CD14-positive monocyte (primary cell): ENCODE data around the gene DHRS7. TPM values are rescaled to one million over a fixed set of nuclear protein-coding genes. Genes with fewer than 3 reads are reported as not detected.

Experiments
- DNase-seq, 3 donors: peaks; one replicate each; pipeline ENCODE4 v3.0.0-alpha.2; 2011 to 2022
- H2AFZ ChIP-seq: 2 replicates; pipeline ENCODE4 v1.6.0; 2012; ENCODE audit warnings: mild to moderate bottlenecking, low read depth, low read length, inconsistent platforms; ENCODE audit not compliant: insufficient read depth, poor library complexity, severe bottlenecking
- H3K27ac ChIP-seq, 2 donors: 1 replicate in 1 of 2; 2 replicates in 1 of 2; pipeline ENCODE4 v1.5.1; 2012 to 2013; ENCODE audit warnings: low read length in 2 of 2, control low read depth in 1 of 2, inconsistent platforms in 1 of 2, low read depth in 1 of 2, mild to moderate bottlenecking in 1 of 2
- H3K27me3 ChIP-seq, 2 donors: one replicate each; pipeline versions ENCODE4 v1.6.0 to v1.6.1; 2011 to 2013; ENCODE audit warnings: low read length in 2 of 2; ENCODE audit not compliant: control insufficient read depth in 2 of 2, insufficient read depth in 2 of 2
- H3K36me3 ChIP-seq, 2 donors: replicated peaks in 1 of 2; 1 replicate in 1 of 2; 2 replicates in 1 of 2; pipeline versions ENCODE4 v1.5.1 to v1.6.1; 2012 to 2013; ENCODE audit warnings: low read length in 2 of 2, control low read depth in 1 of 2, inconsistent platforms in 1 of 2, mild to moderate bottlenecking in 1 of 2; ENCODE audit not compliant: insufficient read depth in 2 of 2, control insufficient read depth in 1 of 2
- H3K4me1 ChIP-seq, 2 donors: 1 replicate in 1 of 2; 2 replicates in 1 of 2; pipeline versions ENCODE4 v1.5.1 to v1.6.1; 2012 to 2013; ENCODE audit warnings: low read length in 2 of 2, control low read depth in 1 of 2, inconsistent platforms in 1 of 2, mild to moderate bottlenecking in 1 of 2, moderate library complexity in 1 of 2; ENCODE audit not compliant: insufficient read depth in 2 of 2, control insufficient read depth in 1 of 2
- H3K4me2 ChIP-seq: replicated peaks from 2 replicates; pipeline ENCODE3; 2012; ENCODE audit warnings: low read length, moderate library complexity, mild to moderate bottlenecking; ENCODE audit not compliant: poor library complexity, severe bottlenecking; ENCODE audit errors: extremely low read depth
- H3K4me3 ChIP-seq, 3 experiments: fragments of 200-600 bp in 1 of 3; sonication (generic) in 1 of 3; replicated peaks in 1 of 3; 1 replicate in 2 of 3; 2 replicates in 1 of 3; pipeline ENCODE4 v1.5.1; 2011 to 2013; ENCODE audit warnings: low read length in 3 of 3, mild to moderate bottlenecking in 3 of 3, control low read depth in 2 of 3, low read depth in 2 of 3, inconsistent platforms in 1 of 3, moderate library complexity in 1 of 3
- H3K79me2 ChIP-seq: 2 replicates; pipeline ENCODE4 v1.6.0; 2012; ENCODE audit warnings: mild to moderate bottlenecking, control low read depth, inconsistent platforms, low read length, moderate library complexity; ENCODE audit not compliant: insufficient read depth
- H3K9ac ChIP-seq: 2 replicates; pipeline ENCODE4 v1.6.0; 2017; ENCODE audit warnings: low read length, mild to moderate bottlenecking; ENCODE audit not compliant: insufficient read depth, poor library complexity, severe bottlenecking
- H3K9me3 ChIP-seq, 2 donors: replicated peaks in 1 of 2; 1 replicate in 1 of 2; 2 replicates in 1 of 2; pipeline versions ENCODE4 v1.5.1 to v1.6.1; 2012 to 2013; ENCODE audit warnings: low read length in 2 of 2, control low read depth in 1 of 2; ENCODE audit not compliant: control insufficient read depth in 1 of 2, insufficient read depth in 1 of 2
- H4K20me1 ChIP-seq: 2 replicates; pipeline ENCODE4 v1.6.0; 2012; ENCODE audit warnings: mild to moderate bottlenecking, low read length, control low read depth, moderate library complexity; ENCODE audit not compliant: insufficient read depth
- H3K27ac Mint-ChIP-seq, 7 donors: one replicate each; pipeline ENCODE4 v1.8.0; 2020; ENCODE audit warnings: mild to moderate bottlenecking in 7 of 7, mixed read lengths in 7 of 7, moderate library complexity in 6 of 7, inconsistent platforms in 2 of 7
- H3K27me3 Mint-ChIP-seq, 3 donors: one replicate each; pipeline ENCODE4 v1.8.0; 2021 to 2022; ENCODE audit warnings: low read depth in 3 of 3, mild to moderate bottlenecking in 3 of 3, mixed read lengths in 3 of 3, moderate library complexity in 3 of 3, inconsistent platforms in 1 of 3
- H3K36me3 Mint-ChIP-seq, 2 donors: one replicate each; pipeline ENCODE4 v1.8.0; 2020; ENCODE audit warnings: mixed read lengths in 2 of 2, inconsistent platforms in 1 of 2, mild to moderate bottlenecking in 1 of 2
- H3K4me1 Mint-ChIP-seq: one replicate; pipeline ENCODE4 v1.8.0; 2020; ENCODE audit warnings: mild to moderate bottlenecking, mixed read lengths
- H3K4me3 Mint-ChIP-seq, 2 donors: one replicate each; pipeline ENCODE4 v1.8.0; 2020; ENCODE audit warnings: mild to moderate bottlenecking in 2 of 2, mixed read lengths in 2 of 2, moderate library complexity in 1 of 2
- H3K9me3 Mint-ChIP-seq, 7 donors: one replicate each; pipeline ENCODE4 v1.8.0; 2020 to 2022; ENCODE audit warnings: mixed read lengths in 7 of 7, mild to moderate bottlenecking in 6 of 7, moderate library complexity in 6 of 7, inconsistent platforms in 2 of 7
- WGBS: methylation state at CpG from one replicate; pipeline ENCODE4 v1.1.5; 2013; ENCODE audit warnings: missing lambda C conversion rate; ENCODE audit not compliant: insufficient coverage; 5-methylcytosine and 5-hydroxymethylcytosine counted together
- intact Hi-C, 2 donors: fragments of 100-400 bp; cut with micrococcal nuclease; formaldehyde crosslinking; loops; one replicate each; pipeline versions ENCODE4 v1.15.0 to v1.15.1; 2023
- polyA plus RNA-seq, 3 donors: library from polyadenylated mRNA; depleted of rRNA in 1 of 3; unstranded in 2 of 3; stranded (reverse) in 1 of 3; fragments of 300-500 nt in 2 of 3; fragments of >200 nt in 1 of 3; fragmentation: Illumina TruSeq in 2 of 3; gene quantifications; 1 replicate in 2 of 3; 2 replicates in 1 of 3; pipeline ENCODE4 v1.2.3, GENCODE V29; 2012 to 2021
- TF ChIP-seq, protein P1 (sequence below): fragments of 200-600 bp; IDR thresholded peaks from one replicate; pipeline ENCODE4 v1.8.0; 2022; ENCODE audit warnings: antibody characterized with exemption, mild to moderate bottlenecking

The DHRS7 gene
- polyA plus RNA-seq, 3 donors: 55.4 to 223 (median 218) TPM

DNA sequence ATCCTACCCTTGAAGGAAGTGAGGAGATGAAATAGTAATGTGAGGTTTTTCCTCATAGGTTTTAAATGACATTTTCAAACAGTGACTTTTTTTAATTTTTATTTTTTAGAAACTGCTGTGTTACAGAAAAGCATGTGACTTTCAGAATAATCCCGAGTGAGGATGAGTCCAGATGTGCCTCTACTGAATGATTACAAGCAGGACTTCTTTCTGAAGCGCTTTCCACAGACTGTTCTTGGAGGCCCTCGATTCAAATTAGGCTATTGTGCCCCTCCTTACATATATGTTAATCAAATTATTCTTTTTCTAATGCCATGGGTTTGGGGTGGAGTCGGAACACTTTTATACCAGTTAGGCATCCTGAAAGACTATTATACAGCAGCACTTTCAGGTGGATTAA is 57.7 kb downstream of the DHRS7 start:
- Histone ChIP-seq H3K9ac (no peak overlapping the region), H3K79me2 (peaks cover 89% of the 10 kb centered on the region), H3K4me3 (no peak overlapping the region), H3K9me3 (no peaks in the 10 kb centered on the region), H3K27ac (peak overlapping the region in 1 of 2 donors; percentile 40), H3K4me1 (peaks cover 10 to 18% of the 10 kb centered on the region in 2 donors), H3K27me3 (no peaks in the 10 kb centered on the region), H4K20me1 (no peaks in the 10 kb centered on the region), H2AFZ (no peak overlapping the region), H3K36me3 (peaks cover 5 to 30% of the 10 kb centered on the region in 2 donors), H3K4me2 (no peak overlapping the region)
- DNase-seq: no peak
- intact Hi-C loops: no loop called here
- H3K9me3 Mint-ChIP-seq: peaks cover 0 to 3% (median 0%) of the 10 kb centered on the region in 7 donors
- H3K27ac Mint-ChIP-seq: peak overlapping the region in 3 of 7 donors; percentile 46 to 74 (median 51)
- H3K4me1 Mint-ChIP-seq: peaks cover 21% of the 10 kb centered on the region
- TF ChIP-seq, protein P1, sequence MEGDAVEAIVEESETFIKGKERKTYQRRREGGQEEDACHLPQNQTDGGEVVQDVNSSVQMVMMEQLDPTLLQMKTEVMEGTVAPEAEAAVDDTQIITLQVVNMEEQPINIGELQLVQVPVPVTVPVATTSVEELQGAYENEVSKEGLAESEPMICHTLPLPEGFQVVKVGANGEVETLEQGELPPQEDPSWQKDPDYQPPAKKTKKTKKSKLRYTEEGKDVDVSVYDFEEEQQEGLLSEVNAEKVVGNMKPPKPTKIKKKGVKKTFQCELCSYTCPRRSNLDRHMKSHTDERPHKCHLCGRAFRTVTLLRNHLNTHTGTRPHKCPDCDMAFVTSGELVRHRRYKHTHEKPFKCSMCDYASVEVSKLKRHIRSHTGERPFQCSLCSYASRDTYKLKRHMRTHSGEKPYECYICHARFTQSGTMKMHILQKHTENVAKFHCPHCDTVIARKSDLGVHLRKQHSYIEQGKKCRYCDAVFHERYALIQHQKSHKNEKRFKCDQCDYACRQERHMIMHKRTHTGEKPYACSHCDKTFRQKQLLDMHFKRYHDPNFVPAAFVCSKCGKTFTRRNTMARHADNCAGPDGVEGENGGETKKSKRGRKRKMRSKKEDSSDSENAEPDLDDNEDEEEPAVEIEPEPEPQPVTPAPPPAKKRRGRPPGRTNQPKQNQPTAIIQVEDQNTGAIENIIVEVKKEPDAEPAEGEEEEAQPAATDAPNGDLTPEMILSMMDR: no peak
- H3K4me3 Mint-ChIP-seq: no peak overlapping the region
- 80% methylated on average over 1 of the region's 4 CpGs for WGBS
- H3K27me3 Mint-ChIP-seq: no peaks in the 10 kb centered on the region
- peaks cover 20 to 34% of the 10 kb centered on the region in 2 donors for H3K36me3 Mint-ChIP-seq

DNA sequence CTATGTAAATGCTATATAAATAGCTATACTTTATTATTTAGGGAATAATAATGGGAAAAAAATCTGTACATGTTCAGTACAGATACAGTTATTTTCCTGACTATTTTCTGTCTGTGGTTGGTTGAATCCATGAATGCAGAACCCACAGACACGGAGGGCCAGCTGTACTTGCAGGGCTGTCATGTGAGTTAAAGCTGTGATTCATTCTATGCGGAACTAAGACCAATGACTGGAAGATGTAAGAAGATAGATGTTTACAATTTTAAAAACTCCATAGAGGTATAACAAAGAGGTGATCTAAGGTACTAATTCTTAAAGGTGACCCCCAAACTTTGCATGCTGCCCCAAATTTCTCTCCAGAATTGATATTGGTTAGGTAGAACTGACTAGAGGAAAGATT is 58.9 kb downstream of the DHRS7 start:
- peaks cover 10 to 14% of the 10 kb centered on the region in 2 donors for H3K4me1 ChIP-seq
- TF ChIP-seq, protein P1: no peak
- H3K4me3 Mint-ChIP-seq: no peak overlapping the region
- no peak overlapping the region for H3K9ac ChIP-seq
- H3K27me3 ChIP-seq: no peaks in the 10 kb centered on the region
- intact Hi-C loops: no loop called here
- peak overlapping the region in 1 of 2 donors; percentile 72 for H3K27ac ChIP-seq
- peaks cover 22 to 32% of the 10 kb centered on the region in 2 donors for H3K36me3 Mint-ChIP-seq
- no peak overlapping the region for H3K4me2 ChIP-seq
- peak; percentile 72 to 86 (median 81) for DNase-seq
- H3K4me1 Mint-ChIP-seq: peaks cover 24% of the 10 kb centered on the region
- H3K79me2 ChIP-seq: peaks cover 91% of the 10 kb centered on the region
- H3K9me3 ChIP-seq: no peaks in the 10 kb centered on the region
- peaks cover 0 to 3% (median 0%) of the 10 kb centered on the region in 7 donors for H3K9me3 Mint-ChIP-seq
- peaks cover 5 to 30% of the 10 kb centered on the region in 2 donors for H3K36me3 ChIP-seq
- no peaks in the 10 kb centered on the region for H4K20me1 ChIP-seq
- peak overlapping the region; percentile 11 to 87 (median 68) for H3K27ac Mint-ChIP-seq
- H3K27me3 Mint-ChIP-seq: no peaks in the 10 kb centered on the region
- no CpG with 5 or more reads among the region's 2 CpGs for WGBS
- H2AFZ ChIP-seq: peak overlapping the region; percentile 54
- H3K4me3 ChIP-seq: no peak overlapping the region
